Measurements from ENCODE around the gene MED6. TPM values are rescaled to one million over a fixed set of nuclear protein-coding genes. Genes with fewer than 3 reads are reported as not detected.

The MED6 gene, protein sequence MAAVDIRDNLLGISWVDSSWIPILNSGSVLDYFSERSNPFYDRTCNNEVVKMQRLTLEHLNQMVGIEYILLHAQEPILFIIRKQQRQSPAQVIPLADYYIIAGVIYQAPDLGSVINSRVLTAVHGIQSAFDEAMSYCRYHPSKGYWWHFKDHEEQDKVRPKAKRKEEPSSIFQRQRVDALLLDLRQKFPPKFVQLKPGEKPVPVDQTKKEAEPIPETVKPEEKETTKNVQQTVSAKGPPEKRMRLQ
- 43.2 and 49.9 TPM in 2 replicates for total RNA-seq (2014; rRNA removed; shearing (Covaris generic); ENCODE audit: low replicate concordance)

DNA sequence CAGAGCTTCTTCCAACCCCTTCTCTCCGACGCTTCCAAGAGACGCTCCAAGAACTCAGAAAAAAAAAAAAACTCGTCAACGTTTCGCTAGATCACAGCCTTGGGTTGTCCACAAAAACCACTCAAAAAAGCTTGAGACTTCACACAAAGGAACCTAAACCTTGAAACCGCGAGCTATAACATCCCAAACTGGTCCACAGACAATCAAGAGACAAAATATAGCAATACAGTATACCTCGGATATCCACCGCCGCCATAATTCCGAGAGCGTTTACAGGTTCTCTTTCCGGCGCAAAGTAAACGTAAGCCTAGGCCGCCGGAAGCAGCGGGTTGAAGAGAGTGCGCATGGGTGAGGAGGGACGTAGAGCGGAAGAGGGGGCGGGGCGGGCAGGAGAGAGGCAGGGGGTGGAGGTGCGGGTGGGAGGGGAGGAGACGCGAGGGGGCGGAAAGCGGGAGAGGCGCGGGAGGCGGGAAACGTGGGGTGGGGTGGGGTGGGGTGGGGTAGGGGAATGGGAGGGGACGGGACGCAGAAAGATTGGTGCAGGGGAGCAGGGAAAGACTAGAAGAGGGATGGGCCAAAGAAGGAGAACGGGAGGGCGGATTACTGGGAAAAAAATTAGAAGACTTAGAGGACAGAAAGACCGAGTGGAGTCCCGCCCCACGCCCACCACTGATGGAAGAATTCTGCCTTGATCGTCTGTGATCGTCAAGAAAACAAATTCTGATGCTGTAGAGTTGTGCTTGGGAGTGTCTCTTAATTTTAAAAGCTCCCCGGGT lies at the start of gene MED6:
Gene MED6, minus strand, starts transcription at position 274 of the 776 bp plus-strand sequence. Its CDS starts 18 bp downstream, at position 256.
- Histone ChIP-seq H4K20me1 (ENCODE audit: insufficient read depth, low read depth, low read length) (peaks cover 18% of the 10 kb centered on the region; the same call in 1 of the 2 replicates), H3K9me2 (replicated peaks; ENCODE audit: insufficient read depth, low read length) (peaks cover 5% of the 10 kb centered on the region; the same call in 1 of the 2 replicates), H3K4me1 (ENCODE audit: low read length) (peaks cover 31% of the 10 kb centered on the region), H2AFZ (ENCODE audit: low read length) (peak within 1 kb of the TSS; percentile 88), H3K36me3 (ENCODE audit: insufficient read depth, low read length) (peaks cover 21% of the 10 kb centered on the region), H3K9me3 (ENCODE audit: low read length) (no peaks in the 10 kb centered on the region), H3K79me2 (ENCODE audit: low read length) (peaks cover 50% of the 10 kb centered on the region), H3K27me3 (ENCODE audit: low read length) (no peaks in the 10 kb centered on the region), H3K27ac (ENCODE audit: low read length) (peak within 1 kb of the TSS; percentile 37; the same call in 1 of the 2 replicates), H3K9ac (ENCODE audit: low read length) (peak within 1 kb of the TSS; percentile 88), H3K4me3 (ENCODE audit: low read length) (peak within 1 kb of the TSS; percentile 94), H3K4me2 (ENCODE audit: low read depth, low read length, poor library complexity, severe bottlenecking) (peak within 1 kb of the TSS; percentile 99)
- peak; percentile 99 for DNase-seq

DNA sequence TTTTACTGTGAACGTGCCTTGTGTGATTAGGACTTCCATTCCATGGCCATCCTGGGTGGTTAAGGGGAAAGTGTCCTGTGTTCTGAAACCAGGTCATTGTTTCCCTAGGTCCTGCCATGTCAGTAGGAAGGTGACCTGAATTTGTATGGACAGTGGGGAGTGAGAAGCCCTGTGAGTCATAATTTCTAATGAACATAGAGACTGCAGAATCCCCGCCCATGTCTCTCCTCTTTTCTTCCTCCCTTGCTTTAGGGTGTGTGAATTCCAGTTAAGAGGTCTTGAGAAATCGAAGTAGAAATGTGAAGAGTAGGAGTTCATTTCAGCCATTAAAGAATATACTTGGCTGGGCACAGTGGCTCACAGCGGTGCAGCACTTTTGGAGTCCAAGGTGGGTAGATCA lies 49.3 kb upstream of the MED6 start:
- Histone ChIP-seq H3K79me2 (ENCODE audit: low read length) (no peaks in the 10 kb centered on the region), H3K9ac (ENCODE audit: low read length) (no peak overlapping the region), H4K20me1 (ENCODE audit: insufficient read depth, low read depth, low read length) (no peaks in the 10 kb centered on the region), H3K9me3 (ENCODE audit: low read length) (no peaks in the 10 kb centered on the region), H3K27ac (ENCODE audit: low read length) (no peak overlapping the region), H3K36me3 (ENCODE audit: insufficient read depth, low read length) (no peaks in the 10 kb centered on the region), H3K4me1 (ENCODE audit: low read length) (peaks cover 9% of the 10 kb centered on the region), H3K4me3 (ENCODE audit: low read length) (no peak overlapping the region), H3K27me3 (ENCODE audit: low read length) (no peaks in the 10 kb centered on the region), H3K9me2 (replicated peaks; ENCODE audit: insufficient read depth, low read length) (no peaks in the 10 kb centered on the region), H2AFZ (ENCODE audit: low read length) (no peak overlapping the region), H3K4me2 (ENCODE audit: low read depth, low read length, poor library complexity, severe bottlenecking) (no peak overlapping the region)
- DNase-seq = no peak

GRCh38 chr14:70648346-70648745 lies 47.9 kb upstream of the MED6 start:
- Histone ChIP-seq H4K20me1 (ENCODE audit: insufficient read depth, low read depth, low read length) (no peaks in the 10 kb centered on the region), H3K79me2 (ENCODE audit: low read length) (no peaks in the 10 kb centered on the region), H3K4me2 (ENCODE audit: low read depth, low read length, poor library complexity, severe bottlenecking) (no peak overlapping the region), H3K36me3 (ENCODE audit: insufficient read depth, low read length) (no peaks in the 10 kb centered on the region), H2AFZ (ENCODE audit: low read length) (no peak overlapping the region), H3K27ac (ENCODE audit: low read length) (no peak overlapping the region), H3K9ac (ENCODE audit: low read length) (no peak overlapping the region), H3K4me3 (ENCODE audit: low read length) (no peak overlapping the region), H3K9me3 (ENCODE audit: low read length) (no peaks in the 10 kb centered on the region), H3K4me1 (ENCODE audit: low read length) (peaks cover 6% of the 10 kb centered on the region), H3K9me2 (replicated peaks; ENCODE audit: insufficient read depth, low read length) (no peaks in the 10 kb centered on the region), H3K27me3 (ENCODE audit: low read length) (no peaks in the 10 kb centered on the region)
- no peak for DNase-seq

GRCh38 chr14:70646705-70647104 lies 46.2 kb upstream of the MED6 start:
- Histone ChIP-seq H2AFZ (ENCODE audit: low read length) (no peak overlapping the region), H3K36me3 (ENCODE audit: insufficient read depth, low read length) (no peaks in the 10 kb centered on the region), H3K27me3 (ENCODE audit: low read length) (no peaks in the 10 kb centered on the region; the same call in 1 of the 2 replicates), H3K79me2 (ENCODE audit: low read length) (no peaks in the 10 kb centered on the region), H3K4me2 (ENCODE audit: low read depth, low read length, poor library complexity, severe bottlenecking) (no peak overlapping the region), H3K4me3 (ENCODE audit: low read length) (no peak overlapping the region), H3K9me2 (replicated peaks; ENCODE audit: insufficient read depth, low read length) (no peaks in the 10 kb centered on the region), H3K9ac (ENCODE audit: low read length) (no peak overlapping the region), H3K27ac (ENCODE audit: low read length) (no peak overlapping the region), H3K9me3 (ENCODE audit: low read length) (no peaks in the 10 kb centered on the region), H3K4me1 (ENCODE audit: low read length) (peaks cover 18% of the 10 kb centered on the region), H4K20me1 (ENCODE audit: insufficient read depth, low read depth, low read length) (no peaks in the 10 kb centered on the region)
- DNase-seq = no peak

DNA sequence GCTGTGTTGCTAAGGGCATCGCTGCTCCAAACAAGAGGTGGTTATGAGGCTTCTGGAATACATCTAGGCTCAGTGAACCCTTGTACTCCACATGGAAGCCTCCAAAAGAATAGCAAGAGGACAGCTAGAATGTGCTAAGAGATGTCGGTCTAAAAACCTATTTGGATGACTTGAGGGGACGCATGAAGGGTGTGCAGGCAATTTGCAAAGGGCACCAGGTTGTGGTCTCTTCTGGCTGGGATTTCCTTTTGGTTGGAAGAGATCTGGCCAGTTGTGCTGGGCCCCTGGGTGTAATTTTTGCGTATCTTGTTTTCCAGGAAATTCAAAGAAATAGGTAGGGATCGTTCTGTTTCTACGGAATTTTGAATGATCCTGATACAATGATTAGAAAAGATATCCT lies 45.4 kb upstream of the MED6 start:
- H3K9me3 ChIP-seq (ENCODE audit: low read length) = no peaks in the 10 kb centered on the region
- no peaks in the 10 kb centered on the region for H4K20me1 ChIP-seq (ENCODE audit: insufficient read depth, low read depth, low read length)
- H3K9ac ChIP-seq (ENCODE audit: low read length) = no peak overlapping the region
- H3K36me3 ChIP-seq (ENCODE audit: insufficient read depth, low read length) = no peaks in the 10 kb centered on the region
- no peak overlapping the region for H3K4me3 ChIP-seq (ENCODE audit: low read length)
- no peak for DNase-seq
- no peak overlapping the region for H3K27ac ChIP-seq (ENCODE audit: low read length)
- H3K27me3 ChIP-seq (ENCODE audit: low read length) = no peaks in the 10 kb centered on the region; the same call in 1 of the 2 replicates
- peaks cover 23% of the 10 kb centered on the region for H3K4me1 ChIP-seq (ENCODE audit: low read length)
- no peaks in the 10 kb centered on the region for H3K79me2 ChIP-seq (ENCODE audit: low read length)
- no peak overlapping the region for H3K4me2 ChIP-seq (ENCODE audit: low read depth, low read length, poor library complexity, severe bottlenecking)
- H2AFZ ChIP-seq (ENCODE audit: low read length) = no peak overlapping the region
- no peaks in the 10 kb centered on the region for H3K9me2 ChIP-seq (replicated peaks; ENCODE audit: insufficient read depth, low read length)

DNA sequence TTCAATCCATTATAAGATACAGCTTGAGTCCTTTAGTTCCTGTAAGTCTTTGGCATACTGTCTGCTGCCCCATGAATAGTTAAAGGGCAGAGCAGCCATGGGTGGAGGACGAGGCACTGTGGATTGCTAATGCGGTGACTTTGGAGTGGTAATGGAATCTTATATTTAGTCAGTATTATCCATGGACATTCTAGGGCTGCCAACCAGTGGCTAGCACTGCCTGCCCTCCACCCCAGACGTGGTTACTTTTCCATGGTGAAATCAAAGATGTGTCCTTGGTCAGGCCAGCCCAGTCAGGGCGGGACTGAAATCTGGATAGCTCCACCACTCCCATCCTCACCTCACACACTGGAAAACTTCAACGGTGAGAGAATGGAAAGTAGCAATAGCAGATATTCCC lies 43.5 kb upstream of the MED6 start:
- Histone ChIP-seq H3K36me3 (ENCODE audit: insufficient read depth, low read length) (no peaks in the 10 kb centered on the region), H3K27ac (ENCODE audit: low read length) (no peak overlapping the region), H3K4me3 (ENCODE audit: low read length) (no peak overlapping the region; the same call in 1 of the 2 replicates), H3K4me2 (ENCODE audit: low read depth, low read length, poor library complexity, severe bottlenecking) (peak overlapping the region; percentile 85), H3K79me2 (ENCODE audit: low read length) (no peaks in the 10 kb centered on the region), H3K27me3 (ENCODE audit: low read length) (peaks cover 2% of the 10 kb centered on the region; the same call in 1 of the 2 replicates), H3K9me2 (replicated peaks; ENCODE audit: insufficient read depth, low read length) (no peaks in the 10 kb centered on the region), H3K4me1 (ENCODE audit: low read length) (peaks cover 27% of the 10 kb centered on the region), H3K9me3 (ENCODE audit: low read length) (no peaks in the 10 kb centered on the region), H3K9ac (ENCODE audit: low read length) (no peak overlapping the region), H2AFZ (ENCODE audit: low read length) (no peak overlapping the region), H4K20me1 (ENCODE audit: insufficient read depth, low read depth, low read length) (no peaks in the 10 kb centered on the region)
- DNase-seq = no peak

GRCh38 chr14:70642303-70643235 lies 42.1 kb upstream of the MED6 start:
- Histone ChIP-seq H2AFZ (ENCODE audit: low read length) (peak overlapping the region; percentile 93), H3K79me2 (ENCODE audit: low read length) (no peaks in the 10 kb centered on the region)
- DNase-seq = peak; percentile 73

More at GRCh38 chr14:70642303-70643235, 42.1 kb upstream of the MED6 start:
- peak overlapping the region; percentile 76 for H3K9ac ChIP-seq (ENCODE audit: low read length)
- H3K36me3 ChIP-seq (ENCODE audit: insufficient read depth, low read length) = no peaks in the 10 kb centered on the region
- H3K9me2 ChIP-seq (replicated peaks; ENCODE audit: insufficient read depth, low read length) = no peaks in the 10 kb centered on the region
- peaks cover 2% of the 10 kb centered on the region; the same call in 1 of the 2 replicates for H3K27me3 ChIP-seq (ENCODE audit: low read length)
- H3K9me3 ChIP-seq (ENCODE audit: low read length) = no peaks in the 10 kb centered on the region
- H3K27ac ChIP-seq (ENCODE audit: low read length) = no peak overlapping the region
- peak overlapping the region; percentile 85 for H3K4me2 ChIP-seq (ENCODE audit: low read depth, low read length, poor library complexity, severe bottlenecking)
- no peaks in the 10 kb centered on the region for H4K20me1 ChIP-seq (ENCODE audit: insufficient read depth, low read depth, low read length)
- peaks cover 27% of the 10 kb centered on the region for H3K4me1 ChIP-seq (ENCODE audit: low read length)
- peak overlapping the region; percentile 74 for H3K4me3 ChIP-seq (ENCODE audit: low read length)

Measured in Karpas-422 (cell line).